ENCODE measurements around the gene SLC35F1.
"Not testable (repeated sequence)": the region's sequence is repeated elsewhere in the genome, so short reads cannot be mapped to it uniquely, and the experiment has no call there.

The SLC35F1 gene

GRCh38 chr6:117992856-117993255 lies 85.8 kb downstream of the SLC35F1 start:
- TF ChIP-seq ZNF274 (IDR thresholded peaks at IDR 0.05; ENCODE audit: low read depth, low read length) = no peak
- H3K4me3 ChIP-seq (ENCODE audit: low read length) = no peak overlapping the region

- no peak for TF ChIP-seq ZNF274 (IDR thresholded peaks at IDR 0.05; ENCODE audit: low read depth, low read length)
Observed at GRCh38 chr6:118012944-118013343, 105.9 kb downstream of the SLC35F1 start.

GRCh38 chr6:118016532-118016931 lies 109.5 kb downstream of the SLC35F1 start:
- no peak overlapping the region for H3K4me3 ChIP-seq (ENCODE audit: low read length)
- no peak for TF ChIP-seq ZNF274 (IDR thresholded peaks at IDR 0.05; ENCODE audit: low read depth, low read length)

More at GRCh38 chr6:118012944-118013343, 105.9 kb downstream of the SLC35F1 start:
- no peak overlapping the region for H3K4me3 ChIP-seq (ENCODE audit: low read length)

GRCh38 chr6:118017301-118017848 lies 110.3 kb downstream of the SLC35F1 start:
- no peak for TF ChIP-seq ZNF274 (IDR thresholded peaks at IDR 0.05; ENCODE audit: low read depth, low read length)
- H3K4me3 ChIP-seq (ENCODE audit: low read length) = no peak overlapping the region

- no peak overlapping the region for H3K4me3 ChIP-seq (ENCODE audit: low read length)
- TF ChIP-seq ZNF274 (IDR thresholded peaks at IDR 0.05; ENCODE audit: low read depth, low read length) = no peak
Observed at GRCh38 chr6:118023771-118024170, 116.7 kb downstream of the SLC35F1 start.

- no peak overlapping the region for H3K4me3 ChIP-seq (ENCODE audit: low read length)
- TF ChIP-seq ZNF274 (IDR thresholded peaks at IDR 0.05; ENCODE audit: low read depth, low read length) = no peak
Observed at GRCh38 chr6:118029967-118030366, 122.9 kb downstream of the SLC35F1 start.

GRCh38 chr6:118037479-118037878 lies 130.4 kb downstream of the SLC35F1 start:
- H3K4me3 ChIP-seq (ENCODE audit: low read length) = not testable (repeated sequence)

- no peak overlapping the region for H3K4me3 ChIP-seq (ENCODE audit: low read length)
- TF ChIP-seq ZNF274 (IDR thresholded peaks at IDR 0.05; ENCODE audit: low read depth, low read length) = no peak
Observed at GRCh38 chr6:118042855-118043254, 135.8 kb downstream of the SLC35F1 start.

- TF ChIP-seq ZNF274 (IDR thresholded peaks at IDR 0.05; ENCODE audit: low read depth, low read length) = no peak
- no peak overlapping the region for H3K4me3 ChIP-seq (ENCODE audit: low read length)
Observed at GRCh38 chr6:118044275-118044674, 137.2 kb downstream of the SLC35F1 start.

GRCh38 chr6:118054082-118054481 lies 147.0 kb downstream of the SLC35F1 start:
- TF ChIP-seq ZNF274 (IDR thresholded peaks at IDR 0.05; ENCODE audit: low read depth, low read length) = no peak
- H3K4me3 ChIP-seq (ENCODE audit: low read length) = no peak overlapping the region

- H3K4me3 ChIP-seq (ENCODE audit: low read length) = no peak overlapping the region
- TF ChIP-seq ZNF274 (IDR thresholded peaks at IDR 0.05; ENCODE audit: low read depth, low read length) = no peak
Observed at GRCh38 chr6:118061666-118062065, 154.6 kb downstream of the SLC35F1 start.

GRCh38 chr6:118080547-118080946 lies 173.5 kb downstream of the SLC35F1 start:
- TF ChIP-seq ZNF274 (IDR thresholded peaks at IDR 0.05; ENCODE audit: low read depth, low read length) = no peak
- H3K4me3 ChIP-seq (ENCODE audit: low read length) = no peak overlapping the region

- no peak overlapping the region for H3K4me3 ChIP-seq (ENCODE audit: low read length)
- no peak for TF ChIP-seq ZNF274 (IDR thresholded peaks at IDR 0.05; ENCODE audit: low read depth, low read length)
Observed at GRCh38 chr6:118083711-118084110, 176.6 kb downstream of the SLC35F1 start.

GRCh38 chr6:118085665-118086064 lies 178.6 kb downstream of the SLC35F1 start:
- H3K4me3 ChIP-seq (ENCODE audit: low read length) = no peak overlapping the region
- TF ChIP-seq ZNF274 (IDR thresholded peaks at IDR 0.05; ENCODE audit: low read depth, low read length) = no peak

- TF ChIP-seq ZNF274 (IDR thresholded peaks at IDR 0.05; ENCODE audit: low read depth, low read length) = no peak
- no peak overlapping the region for H3K4me3 ChIP-seq (ENCODE audit: low read length)
Observed at GRCh38 chr6:118086159-118086558, 179.1 kb downstream of the SLC35F1 start.

GRCh38 chr6:118092086-118092485 lies 185.0 kb downstream of the SLC35F1 start:
- H3K4me3 ChIP-seq (ENCODE audit: low read length) = no peak overlapping the region
- TF ChIP-seq ZNF274 (IDR thresholded peaks at IDR 0.05; ENCODE audit: low read depth, low read length) = no peak

Measured in GM08714 (cell line).